ENCODE measurements around the gene ZNF575.

- no peak for TF ChIP-seq GATA3 (IDR thresholded peaks at IDR 0.05; ENCODE audit: low read depth, low read length)
- no peak for TF ChIP-seq GATA2 (IDR thresholded peaks at IDR 0.05; ENCODE audit: low read depth, low read length)
These were observed 51.5 kb downstream of the ZNF575 start for GRCh38 chr19:43584484-43584883.
